GM12878 (cell line): Measurements from ENCODE around the gene BSCL2. TPM values are rescaled to one million over a fixed set of nuclear protein-coding genes. Genes with fewer than 3 reads are reported as not detected.

Experiments
- polyA plus RNA-seq, 11 experiments: library from polyadenylated mRNA; depleted of rRNA in 4 of 11; unstranded in 6 of 11; stranded (reverse) in 5 of 11; fragments of >200 nt; fragmentation: Nextera tagmentation in 4 of 11; fragmentation: Illumina TruSeq in 1 of 11; extraction: Ambion mirVana in 4 of 11; extraction: Trizol in 1 of 11; gene quantifications; 1 replicate in 1 of 11; 2 replicates in 10 of 11; pipeline versions ENCODE4 v1.2.1 to v1.2.3, GENCODE V29; 2011 to 2016; ENCODE audit warnings: inconsistent platforms in 2 of 11, missing spikeins in 2 of 11, low read depth in 1 of 11
- small RNA-seq: library from RNA; depleted of rRNA; stranded (forward); fragments of <200 nt; gene quantifications from one replicate; pipeline ENCODE3, GENCODE V24; 2014
- total RNA-seq, 4 experiments: library from RNA; depleted of rRNA in 3 of 4; stranded (reverse); fragments of >200 nt in 3 of 4; fragmentation: Illumina TruSeq in 1 of 4; extraction: Trizol in 1 of 4; gene quantifications; 2 replicates each; pipeline versions ENCODE4 v1.2.1 to v1.2.3, GENCODE V29; 2013 to 2021

The BSCL2 gene
- total and polyA plus RNA-seq, 10 of the 15 experiments (the other 5 are each of a cell fraction or from before 2014, with no cell fraction given) = 12.3 to 57.9 (median 21.8) TPM

Small RNA genes lying within 50 kb of the gene (small RNA-seq; reads per million reads assigned to genes)
- gene SNORA57 = not detected

Other genes with a start within 250 kb of the BSCL2 start
Only the 7 nearest of the 29 such genes appear.
- 16.3 and 18.2 TPM in 2 replicates for gene UQCC3, start 35.8 kb downstream of the BSCL2 start, total RNA-seq (2014; rRNA removed)
- 3.6 and 4.6 TPM in 2 replicates for gene UQCC3, start 35.8 kb downstream of the BSCL2 start, total RNA-seq (2014; rRNA removed; fragmentation: Illumina TruSeq; extraction: Trizol)
- gene UQCC3, start 35.8 kb downstream of the BSCL2 start, total RNA-seq (2021) = 9.4 and 10.5 TPM in 2 replicates
- gene UQCC3, start 35.8 kb downstream of the BSCL2 start, polyA plus RNA-seq (2011; rRNA removed) = 2.6 and 5.9 TPM in 2 replicates
- gene UQCC3, start 35.8 kb downstream of the BSCL2 start, polyA plus RNA-seq (2014; fragmentation: Illumina TruSeq; extraction: Trizol) = 0.35 and 1.3 TPM in 2 replicates
- 1 to 10 TPM; 2.0 to 4.6 TPM for gene UQCC3, start 35.8 kb downstream of the BSCL2 start, polyA plus RNA-seq (2014; fragmentation: Nextera tagmentation; extraction: Ambion mirVana)
- gene UQCC3, start 35.8 kb downstream of the BSCL2 start, polyA plus RNA-seq (2014; rRNA removed) = 15.5 and 21.4 TPM in 2 replicates
- 10 to 100 TPM; 18.1 to 20.5 TPM for gene UQCC3, start 35.8 kb downstream of the BSCL2 start, polyA plus RNA-seq (2016; fragmentation: Nextera tagmentation; extraction: Ambion mirVana)
- 8.1 and 9.4 TPM in 2 replicates for gene LBHD1, start 35.2 kb downstream of the BSCL2 start, total RNA-seq (2014; rRNA removed)
- 7.6 and 8.7 TPM in 2 replicates for gene LBHD1, start 35.2 kb downstream of the BSCL2 start, total RNA-seq (2014; rRNA removed; fragmentation: Illumina TruSeq; extraction: Trizol)
- 12.0 and 12.6 TPM in 2 replicates for gene LBHD1, start 35.2 kb downstream of the BSCL2 start, total RNA-seq (2021)
- 6.0 and 6.2 TPM in 2 replicates for gene LBHD1, start 35.2 kb downstream of the BSCL2 start, polyA plus RNA-seq (2011; rRNA removed)
- gene LBHD1, start 35.2 kb downstream of the BSCL2 start, polyA plus RNA-seq (2014; fragmentation: Illumina TruSeq; extraction: Trizol) = 7.2 and 8.7 TPM in 2 replicates
- 1 to 10 TPM in 1 of 2 experiments, under 1 TPM in 1; 0.79 to 2.4 TPM for gene LBHD1, start 35.2 kb downstream of the BSCL2 start, polyA plus RNA-seq (2014; fragmentation: Nextera tagmentation; extraction: Ambion mirVana)
- gene LBHD1, start 35.2 kb downstream of the BSCL2 start, polyA plus RNA-seq (2014; rRNA removed) = 11.0 and 12.0 TPM in 2 replicates
- gene LBHD1, start 35.2 kb downstream of the BSCL2 start, polyA plus RNA-seq (2016; fragmentation: Nextera tagmentation; extraction: Ambion mirVana) = 1 to 10 TPM; 5.8 to 7.6 TPM
- 119 and 120 TPM in 2 replicates for gene UBXN1, start 28.4 kb downstream of the BSCL2 start, total RNA-seq (2014; rRNA removed)
- gene UBXN1, start 28.4 kb downstream of the BSCL2 start, total RNA-seq (2014; rRNA removed; fragmentation: Illumina TruSeq; extraction: Trizol) = 93.7 and 105 TPM in 2 replicates
- 122 and 127 TPM in 2 replicates for gene UBXN1, start 28.4 kb downstream of the BSCL2 start, total RNA-seq (2021)
- 49.2 and 70.8 TPM in 2 replicates for gene UBXN1, start 28.4 kb downstream of the BSCL2 start, polyA plus RNA-seq (2011; rRNA removed)
- gene UBXN1, start 28.4 kb downstream of the BSCL2 start, polyA plus RNA-seq (2014; fragmentation: Illumina TruSeq; extraction: Trizol) = 52.0 and 117 TPM in 2 replicates
- gene UBXN1, start 28.4 kb downstream of the BSCL2 start, polyA plus RNA-seq (2014; fragmentation: Nextera tagmentation; extraction: Ambion mirVana) = 10 to 100 TPM in 1 of 2 experiments, 1 to 10 TPM in 1; 7.0 to 20.7 TPM
- gene UBXN1, start 28.4 kb downstream of the BSCL2 start, polyA plus RNA-seq (2014; rRNA removed) = 162 and 173 TPM in 2 replicates
- 100 to 1,000 TPM; 101 to 108 TPM for gene UBXN1, start 28.4 kb downstream of the BSCL2 start, polyA plus RNA-seq (2016; fragmentation: Nextera tagmentation; extraction: Ambion mirVana)
- gene LRRN4CL, start 17.9 kb downstream of the BSCL2 start, total RNA-seq (2014; rRNA removed) = 0.05 and 0.06 TPM in 2 replicates
- gene LRRN4CL, start 17.9 kb downstream of the BSCL2 start, total RNA-seq (2014; rRNA removed; fragmentation: Illumina TruSeq; extraction: Trizol) = not detected in 2 replicates
- not detected in 2 replicates for gene LRRN4CL, start 17.9 kb downstream of the BSCL2 start, total RNA-seq (2021)
- not detected in 2 replicates for gene LRRN4CL, start 17.9 kb downstream of the BSCL2 start, polyA plus RNA-seq (2011; rRNA removed)
- 0.01 TPM in 1 of 2 replicates, not detected in the other for gene LRRN4CL, start 17.9 kb downstream of the BSCL2 start, polyA plus RNA-seq (2014; fragmentation: Illumina TruSeq; extraction: Trizol)
- not detected for gene LRRN4CL, start 17.9 kb downstream of the BSCL2 start, polyA plus RNA-seq (2014; fragmentation: Nextera tagmentation; extraction: Ambion mirVana)
- not detected in 2 replicates for gene LRRN4CL, start 17.9 kb downstream of the BSCL2 start, polyA plus RNA-seq (2014; rRNA removed)
- not detected for gene LRRN4CL, start 17.9 kb downstream of the BSCL2 start, polyA plus RNA-seq (2016; fragmentation: Nextera tagmentation; extraction: Ambion mirVana)
- not detected in 2 replicates for gene GNG3, start 252 bp upstream of the BSCL2 start, total RNA-seq (2014; rRNA removed)
- not detected in 2 replicates for gene GNG3, start 252 bp upstream of the BSCL2 start, total RNA-seq (2014; rRNA removed; fragmentation: Illumina TruSeq; extraction: Trizol)
- gene GNG3, start 252 bp upstream of the BSCL2 start, total RNA-seq (2021) = not detected in 2 replicates
- not detected in 2 replicates for gene GNG3, start 252 bp upstream of the BSCL2 start, polyA plus RNA-seq (2011; rRNA removed)
- gene GNG3, start 252 bp upstream of the BSCL2 start, polyA plus RNA-seq (2014; fragmentation: Illumina TruSeq; extraction: Trizol) = 0.57 TPM in 1 of 2 replicates, not detected in the other
- gene GNG3, start 252 bp upstream of the BSCL2 start, polyA plus RNA-seq (2014; fragmentation: Nextera tagmentation; extraction: Ambion mirVana) = under 1 TPM; 0.27 to 0.42 TPM
- not detected in 2 replicates for gene GNG3, start 252 bp upstream of the BSCL2 start, polyA plus RNA-seq (2014; rRNA removed)
- gene GNG3, start 252 bp upstream of the BSCL2 start, polyA plus RNA-seq (2016; fragmentation: Nextera tagmentation; extraction: Ambion mirVana) = under 1 TPM; 0.62 to 0.83 TPM
- 6.6 and 8.8 TPM in 2 replicates for gene HNRNPUL2, start 20.0 kb upstream of the BSCL2 start, total RNA-seq (2014; rRNA removed)
- gene HNRNPUL2, start 20.0 kb upstream of the BSCL2 start, total RNA-seq (2014; rRNA removed; fragmentation: Illumina TruSeq; extraction: Trizol) = 21.1 and 22.7 TPM in 2 replicates
- gene HNRNPUL2, start 20.0 kb upstream of the BSCL2 start, total RNA-seq (2021) = 47.9 and 50.5 TPM in 2 replicates
- gene HNRNPUL2, start 20.0 kb upstream of the BSCL2 start, polyA plus RNA-seq (2011; rRNA removed) = 23.7 and 29.8 TPM in 2 replicates
- gene HNRNPUL2, start 20.0 kb upstream of the BSCL2 start, polyA plus RNA-seq (2014; fragmentation: Illumina TruSeq; extraction: Trizol) = 72.2 and 73.7 TPM in 2 replicates
- 1 to 10 TPM; 1.6 to 7.4 TPM for gene HNRNPUL2, start 20.0 kb upstream of the BSCL2 start, polyA plus RNA-seq (2014; fragmentation: Nextera tagmentation; extraction: Ambion mirVana)
- 39.9 and 43.9 TPM in 2 replicates for gene HNRNPUL2, start 20.0 kb upstream of the BSCL2 start, polyA plus RNA-seq (2014; rRNA removed)
- 1 to 10 TPM; 2.6 to 2.7 TPM for gene HNRNPUL2, start 20.0 kb upstream of the BSCL2 start, polyA plus RNA-seq (2016; fragmentation: Nextera tagmentation; extraction: Ambion mirVana)
- gene TTC9C, start 21.1 kb upstream of the BSCL2 start, total RNA-seq (2014; rRNA removed) = 51.6 and 55.5 TPM in 2 replicates
- gene TTC9C, start 21.1 kb upstream of the BSCL2 start, total RNA-seq (2014; rRNA removed; fragmentation: Illumina TruSeq; extraction: Trizol) = 45.3 and 52.5 TPM in 2 replicates
- 40.4 and 42.0 TPM in 2 replicates for gene TTC9C, start 21.1 kb upstream of the BSCL2 start, total RNA-seq (2021)
- gene TTC9C, start 21.1 kb upstream of the BSCL2 start, polyA plus RNA-seq (2011; rRNA removed) = 62.9 and 71.2 TPM in 2 replicates
- 53.6 and 62.0 TPM in 2 replicates for gene TTC9C, start 21.1 kb upstream of the BSCL2 start, polyA plus RNA-seq (2014; fragmentation: Illumina TruSeq; extraction: Trizol)
- gene TTC9C, start 21.1 kb upstream of the BSCL2 start, polyA plus RNA-seq (2014; fragmentation: Nextera tagmentation; extraction: Ambion mirVana) = 10 to 100 TPM; 60.9 to 72.3 TPM
- 47.1 and 47.3 TPM in 2 replicates for gene TTC9C, start 21.1 kb upstream of the BSCL2 start, polyA plus RNA-seq (2014; rRNA removed)
- 10 to 100 TPM; 48.7 to 49.2 TPM for gene TTC9C, start 21.1 kb upstream of the BSCL2 start, polyA plus RNA-seq (2016; fragmentation: Nextera tagmentation; extraction: Ambion mirVana)